Body of pancreas (tissue), 4 donors: ENCODE measurements around the gene ARHGAP6.
"Not testable (repeated sequence)": the region's sequence is repeated elsewhere in the genome, so short reads cannot be mapped to it uniquely, and the experiment has no call there.

Experiments
- CTCF ChIP-seq, 7 experiments: fragments of 450-650 bp in 4 of 7; fragments of 200-600 bp in 3 of 7; sonication (generic) in 3 of 7; IDR thresholded peaks; one replicate each; pipeline ENCODE4 v1.5.1; 2016 to 2019; ENCODE audit warnings: antibody characterized with exemption in 7 of 7
- POLR2A ChIP-seq, 3 donors: fragments of 450-650 bp; IDR thresholded peaks; one replicate each; pipeline ENCODE4 v1.6.1; 2016; ENCODE audit warnings: antibody characterized with exemption in 3 of 3, mild to moderate bottlenecking in 2 of 3

- TF ChIP-seq POLR2A, CTCF (IDR thresholded peaks at IDR 0.05): not testable (repeated sequence)
These were observed 51.5 kb downstream of the ARHGAP6 start for GRCh38 chrX:11614253-11614652.
